ENCODE measurements around the gene GSKIP.

DNA sequence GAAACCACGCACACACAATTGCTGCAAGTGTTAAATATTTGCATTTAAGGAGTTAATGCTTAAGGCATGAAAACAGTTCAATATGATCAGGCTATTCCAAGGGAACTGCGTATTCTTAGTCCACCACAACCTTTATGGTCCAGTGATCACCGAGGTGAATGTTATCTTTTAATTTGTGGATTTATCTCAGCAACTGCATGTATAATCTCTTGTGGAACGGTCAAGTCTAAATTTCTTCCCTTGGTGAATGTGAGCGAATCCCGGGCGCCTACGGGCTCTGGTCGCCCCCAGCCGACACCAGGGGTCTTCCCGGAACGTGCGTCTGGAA, 27.6 kb downstream of the GSKIP start:
- TF ChIP-seq, protein P1, sequence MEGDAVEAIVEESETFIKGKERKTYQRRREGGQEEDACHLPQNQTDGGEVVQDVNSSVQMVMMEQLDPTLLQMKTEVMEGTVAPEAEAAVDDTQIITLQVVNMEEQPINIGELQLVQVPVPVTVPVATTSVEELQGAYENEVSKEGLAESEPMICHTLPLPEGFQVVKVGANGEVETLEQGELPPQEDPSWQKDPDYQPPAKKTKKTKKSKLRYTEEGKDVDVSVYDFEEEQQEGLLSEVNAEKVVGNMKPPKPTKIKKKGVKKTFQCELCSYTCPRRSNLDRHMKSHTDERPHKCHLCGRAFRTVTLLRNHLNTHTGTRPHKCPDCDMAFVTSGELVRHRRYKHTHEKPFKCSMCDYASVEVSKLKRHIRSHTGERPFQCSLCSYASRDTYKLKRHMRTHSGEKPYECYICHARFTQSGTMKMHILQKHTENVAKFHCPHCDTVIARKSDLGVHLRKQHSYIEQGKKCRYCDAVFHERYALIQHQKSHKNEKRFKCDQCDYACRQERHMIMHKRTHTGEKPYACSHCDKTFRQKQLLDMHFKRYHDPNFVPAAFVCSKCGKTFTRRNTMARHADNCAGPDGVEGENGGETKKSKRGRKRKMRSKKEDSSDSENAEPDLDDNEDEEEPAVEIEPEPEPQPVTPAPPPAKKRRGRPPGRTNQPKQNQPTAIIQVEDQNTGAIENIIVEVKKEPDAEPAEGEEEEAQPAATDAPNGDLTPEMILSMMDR (conservative IDR thresholded peaks at IDR 0.05; ENCODE audit: low read depth, low read length), result no peak
- TF ChIP-seq EZH2 (IDR thresholded peaks at IDR 0.05; ENCODE audit: low read length, unreplicated experiment) (no peak), EZH2phosphoT487 (IDR thresholded peaks at IDR 0.05; ENCODE audit: borderline replicate concordance, low read length) (no peak)
